Ishikawa (cell line): Measurements from ENCODE around the gene AEBP1.

Experiments
- CEBPB ChIP-seq: IDR thresholded peaks from 2 replicates; pipeline ENCODE4 v1.6.1; 2012
- CREB1 ChIP-seq: IDR thresholded peaks from 2 replicates; pipeline ENCODE4 v1.6.1; 2012; ENCODE audit warnings: low read depth
- RAD21 ChIP-seq: IDR thresholded peaks from 2 replicates; pipeline ENCODE4 v1.6.1; 2012; ENCODE audit warnings: low read depth
- TAF1 ChIP-seq: IDR thresholded peaks from 2 replicates; pipeline ENCODE4 v1.6.1; 2012; ENCODE audit warnings: low read depth, mild to moderate bottlenecking
- TEAD4 ChIP-seq: IDR thresholded peaks from 2 replicates; pipeline ENCODE4 v1.6.1; 2012
- USF1 ChIP-seq: IDR thresholded peaks from 2 replicates; pipeline ENCODE4 v1.6.1; 2012
- YY1 ChIP-seq: IDR thresholded peaks from 2 replicates; pipeline ENCODE4 v1.6.1; 2012; ENCODE audit warnings: low read depth

- TF ChIP-seq YY1: no peak
- no peak for TF ChIP-seq TEAD4
- TF ChIP-seq CEBPB: no peak
- no peak for TF ChIP-seq USF1
- TF ChIP-seq RAD21: no peak
- TF ChIP-seq CREB1: no peak
- TF ChIP-seq TAF1: no peak
These were observed 43.8 kb upstream of the AEBP1 start for GRCh38 chr7:44060091-44060947.
